Left colon (tissue), 2 donors: Measurements from ENCODE around the gene PARD6G. TPM values are rescaled to one million over a fixed set of nuclear protein-coding genes. Genes with fewer than 3 reads are reported as not detected.
"Not testable (repeated sequence)": the region's sequence is repeated elsewhere in the genome, so short reads cannot be mapped to it uniquely, and the experiment has no call there.

Source experiments
- ATAC-seq: fragments of 200-7000 bp; cut with Tn5 transposase; one replicate; pipeline ENCODE4 v1.9.1; 2020; ENCODE audit warnings: mild to moderate bottlenecking, moderate library complexity
- DNase-seq, 2 donors: peaks; one replicate each; pipeline ENCODE4 v3.0.0-alpha.2; 2020
- intact Hi-C, 2 donors: fragments of 100-400 bp; cut with DNase I in 1 of 2; cut with micrococcal nuclease in 1 of 2; formaldehyde crosslinking; loops; one replicate each; pipeline versions ENCODE4 v1.11.2 to v1.14.0; 2022; cut with DNase I, micrococcal nuclease
- long read RNA-seq: library from polyadenylated mRNA; unstranded; transcript quantifications from one replicate; pipeline ENCODE4 v2.0.0, GENCODE V29; 2021
- total RNA-seq, 2 donors: library from RNA; stranded (reverse); fragmentation: NEBNext Ultra II Directional; extraction: Animal tissue kit (Norgen Biotek cat#: 25700); gene quantifications; one replicate each; pipeline ENCODE4 v1.2.1, GENCODE V29; 2021
- donor health status: DM: no; HTN: no; CAD: no.
- donor health status: DM: yes; HTN: yes; CAD: no.

PARD6G gene, protein sequence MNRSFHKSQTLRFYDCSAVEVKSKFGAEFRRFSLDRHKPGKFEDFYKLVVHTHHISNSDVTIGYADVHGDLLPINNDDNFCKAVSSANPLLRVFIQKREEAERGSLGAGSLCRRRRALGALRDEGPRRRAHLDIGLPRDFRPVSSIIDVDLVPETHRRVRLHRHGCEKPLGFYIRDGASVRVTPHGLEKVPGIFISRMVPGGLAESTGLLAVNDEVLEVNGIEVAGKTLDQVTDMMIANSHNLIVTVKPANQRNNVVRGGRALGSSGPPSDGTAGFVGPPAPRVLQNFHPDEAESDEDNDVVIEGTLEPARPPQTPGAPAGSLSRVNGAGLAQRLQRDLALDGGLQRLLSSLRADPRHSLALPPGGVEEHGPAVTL
- total RNA-seq, result 1 to 10 TPM; 2.5 to 2.7 TPM
- long read RNA-seq, result 0 reads

DNA sequence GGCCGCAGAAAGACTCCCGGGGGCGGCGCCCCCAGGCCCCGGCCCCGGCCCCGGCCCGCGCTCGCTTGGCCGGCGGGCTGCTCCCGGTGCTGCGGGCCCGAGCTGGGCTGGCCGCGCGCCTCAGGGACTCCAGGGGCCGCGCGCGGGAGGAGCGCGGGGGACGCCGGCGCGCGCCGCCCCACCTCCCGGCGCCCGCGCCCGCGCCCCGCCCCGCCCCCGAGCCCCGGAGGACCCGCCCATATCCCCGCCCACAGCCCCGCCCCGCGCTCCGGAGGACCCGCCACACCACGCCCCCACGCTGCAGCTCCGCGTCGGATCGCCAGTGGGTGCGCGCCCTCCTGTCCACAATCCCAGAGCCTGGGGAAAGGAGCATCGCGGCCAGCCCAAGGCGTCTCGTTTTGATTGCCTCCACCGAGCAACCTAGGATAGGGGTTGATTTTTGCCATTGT, at the start of gene PARD6G:
Gene PARD6G, minus strand, starts transcription at position 122 of the 449 bp plus-strand sequence. CDS start 166 bp downstream, outside the sequence.
- DNase-seq (peak; percentile 74 to 85), ATAC-seq (peak; percentile 96)
- intact Hi-C loops, result no loop called here

DNA sequence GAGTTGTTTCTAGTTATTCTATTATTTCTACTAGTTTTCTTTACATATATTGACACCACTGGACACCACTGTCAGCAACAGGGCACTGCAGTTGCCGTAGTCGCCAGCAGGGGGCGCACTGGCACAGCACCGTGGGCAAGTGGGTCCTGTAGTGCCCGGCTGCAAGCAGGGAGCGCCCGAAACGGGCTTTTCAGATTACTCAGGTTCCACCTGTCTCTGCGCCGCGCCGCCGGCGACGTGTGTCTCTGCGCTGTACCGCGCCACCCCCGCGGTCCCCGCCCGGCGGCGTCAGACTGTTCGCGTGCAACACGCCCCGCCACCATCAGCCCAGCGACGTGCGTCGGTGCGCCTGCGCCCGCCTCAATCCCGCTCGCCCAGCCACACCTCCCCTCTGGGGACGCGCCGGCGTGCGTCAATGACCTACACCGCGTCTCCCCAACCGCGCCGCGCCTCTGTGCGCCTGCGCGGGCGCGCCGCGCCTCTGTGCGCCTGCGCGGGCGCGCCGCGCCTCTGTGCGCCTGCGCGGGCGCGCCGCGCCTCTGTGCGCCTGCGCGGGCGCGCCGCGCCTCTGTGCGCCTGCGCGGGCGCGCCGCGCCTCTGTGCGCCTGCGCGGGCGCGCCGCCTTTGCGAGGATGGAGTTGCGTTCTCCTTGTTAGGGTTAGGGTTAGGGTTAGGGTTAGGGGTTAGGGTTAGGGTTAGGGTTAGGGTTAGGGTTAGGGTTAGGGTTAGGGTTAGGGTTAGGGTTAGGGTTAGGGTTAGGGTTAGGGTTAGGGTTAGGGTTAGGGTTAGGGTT, 15.1 kb upstream of the PARD6G start:
- DNase-seq (peak in 1 of 2 donors; percentile 35), ATAC-seq (peak; percentile 64)
- intact Hi-C loops, result not testable (repeated sequence)

DNA sequence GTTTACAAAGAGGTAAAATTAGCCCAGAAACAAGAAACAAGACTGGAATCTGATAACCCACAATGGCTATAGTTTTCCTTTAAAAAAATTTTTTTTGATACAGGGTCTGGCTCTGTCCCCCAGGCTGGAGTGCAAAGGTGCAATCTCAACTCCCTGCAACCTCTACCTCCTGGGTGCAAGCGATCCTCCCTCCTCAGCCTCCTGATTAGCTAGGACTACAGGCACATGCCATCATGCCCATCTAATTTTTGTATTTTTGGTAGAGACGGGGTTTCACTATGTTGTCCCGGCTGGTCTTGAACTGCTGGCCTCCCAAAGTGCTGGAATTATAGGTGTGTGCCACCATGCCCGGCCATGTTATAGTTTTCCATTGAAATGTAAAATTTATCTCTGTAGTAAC, 12.3 kb upstream of the PARD6G start:
- ATAC-seq (no peak), DNase-seq (no peak)
- intact Hi-C loops, result no loop called here

DNA sequence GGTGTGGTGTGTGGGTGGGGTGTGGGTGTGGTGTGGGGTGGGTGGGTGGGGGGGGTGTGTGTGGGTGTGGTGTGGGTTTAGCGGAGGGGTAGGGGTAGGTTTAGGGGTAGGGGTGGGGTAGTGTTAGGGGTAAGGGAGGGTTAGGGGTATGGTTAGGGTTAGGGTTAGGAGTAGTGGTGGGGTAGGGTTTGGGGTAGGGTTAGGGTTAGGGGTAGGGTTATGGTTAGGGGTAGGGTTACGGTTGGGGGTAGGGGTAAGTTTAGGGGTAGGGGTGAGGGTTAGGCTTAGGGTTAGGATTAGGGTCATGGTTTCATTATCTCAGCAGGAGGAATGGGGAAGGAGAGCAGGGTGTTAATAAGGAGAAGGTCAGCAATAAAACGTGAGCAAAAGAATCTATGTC, 11.3 kb upstream of the PARD6G start:
- DNase-seq (no peak), ATAC-seq (peak; percentile 34)
- intact Hi-C loops, result no loop called here

DNA sequence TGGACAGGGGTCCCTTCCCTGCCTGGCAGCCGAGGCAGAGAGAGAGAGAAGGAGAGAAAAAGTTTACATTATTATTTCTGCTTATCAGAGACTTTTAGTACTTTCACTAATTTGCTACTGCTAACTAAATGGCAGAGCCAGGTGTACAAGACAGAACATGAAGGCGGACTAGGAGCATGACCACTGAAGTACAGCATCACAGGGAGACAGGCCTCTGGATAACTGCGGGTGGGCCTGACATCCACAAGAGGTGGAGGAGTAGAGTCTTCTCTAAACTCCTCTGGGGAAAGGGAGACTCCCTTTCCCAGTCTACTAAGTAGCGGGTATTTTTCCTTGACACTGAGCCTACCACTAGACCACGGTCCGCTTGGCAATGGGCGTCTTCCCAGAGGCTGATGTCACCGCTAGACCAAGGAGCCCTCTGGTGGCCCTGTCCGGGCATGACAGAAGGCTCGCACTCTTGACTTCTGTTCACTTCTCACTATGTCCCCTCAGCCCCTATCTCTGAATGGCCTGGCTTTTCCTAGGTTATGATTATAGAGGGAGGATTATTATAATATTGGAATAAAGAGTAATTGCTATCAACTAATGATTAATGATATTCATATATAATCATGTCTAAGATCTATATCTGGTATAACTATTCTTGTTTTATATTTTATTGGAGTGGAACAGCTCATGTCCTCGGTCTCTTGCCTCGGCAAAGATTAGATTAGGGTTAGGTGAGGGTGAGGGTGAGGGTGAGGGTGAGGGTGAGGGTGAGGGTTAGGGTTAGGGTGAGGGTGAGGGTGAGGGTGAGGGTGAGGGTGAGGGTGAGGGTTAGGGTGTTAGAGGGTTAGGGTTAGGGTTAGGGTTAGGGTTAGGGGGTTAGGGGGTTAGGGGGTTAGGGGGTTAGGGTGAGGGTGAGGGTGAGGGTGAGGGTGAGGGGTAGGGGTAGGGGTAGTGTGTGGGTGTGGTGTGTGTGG, 10.5 kb upstream of the PARD6G start:
- peak; percentile 48 to 77 for DNase-seq
- intact Hi-C loops, result not testable (repeated sequence)
- ATAC-seq, result peak; percentile 61

DNA sequence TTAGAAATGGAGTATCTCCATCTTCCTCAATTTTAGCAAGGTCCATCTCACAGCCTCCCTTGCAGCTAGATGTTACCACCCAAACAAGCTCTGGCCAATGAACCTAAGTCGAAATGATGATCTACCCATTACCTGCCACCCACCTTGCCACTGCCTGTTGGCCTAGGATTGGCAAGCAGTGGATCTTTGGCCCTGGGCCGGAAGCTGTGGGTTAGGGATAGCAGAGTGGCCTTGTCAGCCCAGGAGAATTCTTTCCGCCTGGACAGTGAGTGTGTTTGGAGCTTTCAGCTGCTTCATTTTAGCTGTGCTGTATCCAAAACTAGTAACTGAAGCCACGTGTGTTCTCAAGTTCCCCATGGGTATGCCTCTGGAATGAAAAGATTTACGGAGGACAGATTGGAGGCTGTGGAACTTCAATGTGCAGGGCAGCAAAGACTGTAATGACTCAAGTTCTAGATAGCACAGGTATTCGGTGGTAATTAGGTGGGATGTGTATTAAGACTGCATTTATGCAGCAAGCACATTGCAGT, 7.7 kb upstream of the PARD6G start:
- ATAC-seq (no peak), DNase-seq (no peak)
- intact Hi-C loops, result no loop called here

DNA sequence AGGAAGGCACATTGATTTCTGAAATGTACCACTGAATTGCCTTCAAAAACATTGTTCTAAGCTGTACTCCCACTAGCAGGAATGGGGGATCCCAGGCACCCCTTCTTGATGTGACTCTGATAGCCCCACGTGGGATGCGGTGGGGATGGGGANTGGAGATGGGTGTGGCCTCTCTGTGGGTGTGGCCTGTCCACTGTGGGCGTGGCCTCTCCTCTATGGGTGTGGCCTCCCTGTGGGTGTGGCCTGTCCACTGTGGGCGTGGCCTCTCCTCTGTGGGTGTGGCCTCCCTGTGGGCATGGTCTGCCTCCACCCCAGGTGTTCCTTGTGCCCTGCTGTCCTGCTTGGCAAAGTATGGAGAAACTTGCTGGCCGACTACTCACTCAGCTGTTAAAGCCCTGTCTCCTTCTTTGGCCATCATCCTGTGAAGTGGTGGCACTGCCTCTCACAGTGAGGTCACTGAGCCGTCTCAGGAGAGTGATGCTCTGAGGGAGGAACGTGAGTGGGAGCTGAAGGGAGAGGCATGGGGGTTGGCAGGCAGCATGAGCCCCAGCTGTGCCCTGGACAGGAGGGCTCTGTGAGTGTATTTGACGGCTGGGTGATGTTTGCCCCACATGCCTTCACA, 6.7 kb upstream of the PARD6G start:
- intact Hi-C loops, result no loop called here
- DNase-seq, result no peak

DNA sequence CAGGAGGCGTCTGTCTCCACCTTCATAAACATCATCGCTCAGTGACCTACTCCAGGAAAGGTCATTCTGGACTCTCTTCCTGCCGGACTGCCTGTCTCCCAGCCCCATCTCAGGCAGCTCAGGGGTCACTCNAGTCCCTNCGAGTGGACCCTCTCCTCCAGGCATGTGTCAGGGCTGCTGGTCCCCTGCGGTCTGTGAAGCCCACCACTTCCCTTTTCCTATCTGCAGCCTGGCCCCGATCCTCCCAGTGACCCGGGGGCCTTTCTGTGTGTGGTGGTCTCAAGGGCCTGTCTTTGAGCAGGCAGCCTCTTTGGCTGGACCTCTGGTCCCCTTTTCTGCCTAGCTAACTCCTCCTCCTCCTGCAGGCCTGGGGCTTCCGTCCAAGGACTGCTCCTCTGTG, 5.9 kb upstream of the PARD6G start:
- ATAC-seq (no peak), DNase-seq (no peak)
- intact Hi-C loops, result no loop called here

More for the DNA sequence above, 6.7 kb upstream of the PARD6G start:
- no peak for ATAC-seq

DNA sequence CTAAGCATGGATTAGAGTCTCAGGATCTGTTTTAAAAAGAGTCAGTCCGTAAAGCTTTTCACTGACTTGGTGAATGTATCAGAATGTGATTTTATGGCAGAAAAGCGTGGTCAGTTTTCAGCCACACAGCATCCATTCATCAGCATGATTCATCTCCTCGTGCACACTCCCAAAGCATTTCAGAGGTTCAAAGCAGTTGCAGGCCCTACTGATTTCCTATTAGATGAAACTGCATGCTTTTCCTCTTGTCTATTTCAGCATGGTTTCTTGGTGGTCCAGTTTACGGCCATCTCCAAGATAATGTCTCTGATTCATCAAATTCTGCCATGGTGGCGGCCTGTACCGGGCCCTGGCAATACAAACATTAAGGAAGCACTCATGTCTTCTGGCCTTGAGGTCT, 4.8 kb upstream of the PARD6G start:
- ATAC-seq (no peak), DNase-seq (no peak)
- intact Hi-C loops, result no loop called here

DNA sequence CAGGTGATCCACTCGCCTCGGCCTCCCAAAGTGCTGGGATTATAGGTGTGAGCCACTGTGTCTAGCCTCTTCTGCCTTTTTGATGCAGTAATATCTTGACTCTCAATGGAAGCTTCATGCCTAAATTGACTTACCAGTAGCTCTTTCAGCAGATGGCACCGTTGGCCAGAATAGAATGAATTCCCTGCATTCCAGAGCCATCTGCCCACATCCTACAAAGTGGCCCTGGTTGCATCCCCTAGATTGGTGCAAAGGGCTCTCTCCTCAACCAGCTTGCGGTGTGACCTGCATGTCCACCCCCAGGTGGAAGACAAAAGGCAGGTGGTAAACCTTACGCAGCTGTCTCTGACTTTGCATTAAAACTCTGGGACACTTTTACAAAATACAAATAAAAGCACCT, 4.4 kb upstream of the PARD6G start:
- ATAC-seq, result no peak
- DNase-seq, result no peak
- intact Hi-C loops, result no loop called here

DNA sequence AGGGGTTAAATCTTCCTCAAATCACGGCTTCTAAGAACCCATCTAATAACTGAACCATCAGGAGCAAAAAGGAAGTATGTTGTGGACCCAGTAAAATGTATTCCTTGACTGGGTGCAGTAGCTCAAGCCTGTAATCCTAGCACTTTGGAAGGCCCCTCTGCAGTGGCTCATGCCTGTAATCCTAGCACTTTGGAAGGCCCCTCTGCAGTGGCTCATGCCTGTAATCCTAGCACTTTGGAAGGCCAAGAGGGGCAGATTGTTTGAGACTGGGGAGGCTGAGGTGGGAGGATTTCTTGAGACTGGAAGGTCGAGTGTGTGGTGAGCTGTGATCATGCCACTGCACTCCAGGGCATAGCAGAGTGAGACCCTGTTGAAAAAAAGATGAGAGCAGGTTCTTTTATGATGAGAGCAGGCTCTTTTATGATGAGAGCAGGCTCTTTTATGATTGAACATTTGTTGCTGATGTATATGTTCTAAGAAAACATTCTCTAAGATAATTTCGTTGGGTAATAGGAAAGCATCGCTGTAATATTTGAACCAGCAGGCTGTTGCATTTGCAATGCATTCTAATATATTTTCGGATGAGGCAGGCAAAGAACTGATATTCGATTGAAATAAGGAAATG, 3.5 kb upstream of the PARD6G start:
- no peak for DNase-seq
- intact Hi-C loops, result no loop called here
- no peak for ATAC-seq

DNA sequence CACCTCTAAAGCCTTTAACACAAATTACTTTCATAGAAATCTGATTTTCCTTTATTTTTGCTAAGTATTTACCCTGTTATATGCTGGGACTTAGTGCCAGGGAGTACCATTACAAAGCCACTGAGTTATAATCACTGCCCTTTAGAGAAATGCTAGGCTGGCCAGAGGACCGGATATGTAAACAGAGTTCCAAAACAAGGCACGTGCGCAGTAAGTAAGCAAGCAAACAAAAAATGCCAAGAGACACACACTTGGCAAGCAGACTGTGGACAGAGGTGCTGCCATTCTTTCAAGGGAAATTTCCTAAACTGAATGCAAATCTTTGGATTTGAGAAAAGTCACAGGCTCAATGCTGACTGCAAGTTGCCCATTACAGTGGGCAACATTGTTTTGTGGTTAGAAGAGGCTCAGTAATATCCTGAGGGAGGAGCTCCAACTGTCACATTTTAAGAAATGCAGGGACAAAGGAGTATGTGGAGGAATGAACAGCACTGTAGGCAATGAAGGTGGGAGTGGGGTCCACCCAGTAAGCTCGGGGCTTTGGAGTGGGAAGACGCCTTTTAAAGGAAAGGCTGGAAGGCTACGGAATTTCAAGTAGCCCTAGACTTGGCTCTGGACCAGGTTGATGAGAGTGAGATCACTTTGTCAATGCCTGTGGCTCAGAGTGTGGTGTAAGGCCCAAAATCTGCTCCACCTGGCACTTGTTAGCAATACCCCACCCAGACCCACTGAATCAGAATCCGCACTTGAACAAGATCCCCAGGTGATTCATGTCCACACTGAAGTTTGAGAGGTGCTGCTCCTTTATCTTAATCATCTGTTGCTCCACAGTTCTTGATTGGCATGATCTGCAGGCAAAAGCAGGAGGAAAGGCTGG, 2.1 kb upstream of the PARD6G start:
- intact Hi-C loops, result no loop called here
- DNase-seq, result no peak
- no peak for ATAC-seq

DNA sequence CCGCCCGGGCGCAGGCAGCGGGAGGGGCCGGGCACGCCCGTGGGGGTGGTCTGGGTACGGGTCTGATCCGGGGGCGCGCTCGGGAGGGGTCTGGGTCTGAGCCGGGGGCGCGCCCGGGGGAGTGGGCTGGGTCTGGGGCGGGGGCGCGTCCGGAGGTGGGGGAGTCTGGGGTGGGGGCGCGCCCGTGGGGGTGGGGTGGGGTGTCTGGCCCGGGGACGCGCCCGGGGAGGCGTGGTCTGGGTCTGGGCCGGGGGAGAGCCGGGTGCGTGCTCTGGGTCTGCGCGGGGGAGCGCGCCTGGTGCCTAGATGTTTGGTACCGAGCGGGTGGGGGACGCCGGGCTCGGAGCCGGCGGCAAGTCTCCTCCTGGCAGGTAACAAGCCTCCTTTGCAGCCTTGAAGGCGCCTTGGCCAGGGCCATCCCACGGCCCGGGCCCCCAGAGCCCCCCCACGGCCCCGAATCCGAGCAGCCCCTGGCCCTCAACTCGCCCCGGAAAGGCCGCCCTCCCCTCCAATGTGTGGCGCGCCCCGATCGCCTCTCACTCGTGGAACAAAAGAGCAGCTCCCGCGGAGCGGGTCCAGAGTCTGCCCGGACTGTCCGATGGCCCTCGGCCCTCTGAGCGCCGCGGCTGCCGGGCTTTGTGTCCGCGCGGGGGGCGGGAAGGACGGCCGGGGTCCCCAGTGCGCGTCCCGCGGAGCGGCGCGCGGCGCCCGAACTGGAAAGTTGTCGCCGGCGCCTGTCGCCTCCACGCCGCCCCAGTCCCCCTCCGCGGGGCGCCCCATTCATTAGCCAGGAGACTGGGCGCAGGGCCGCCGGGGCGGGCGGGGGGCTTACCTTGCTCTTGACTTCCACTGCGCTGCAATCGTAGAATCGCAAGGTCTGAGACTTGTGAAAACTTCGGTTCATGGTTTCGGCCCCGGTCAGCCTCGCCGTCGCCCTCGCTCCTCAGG, 595 bp downstream of the PARD6G start:
- ATAC-seq (peak; percentile 23), DNase-seq (peak in 1 of 2 donors; percentile 30)
- intact Hi-C loops, result no loop called here

DNA sequence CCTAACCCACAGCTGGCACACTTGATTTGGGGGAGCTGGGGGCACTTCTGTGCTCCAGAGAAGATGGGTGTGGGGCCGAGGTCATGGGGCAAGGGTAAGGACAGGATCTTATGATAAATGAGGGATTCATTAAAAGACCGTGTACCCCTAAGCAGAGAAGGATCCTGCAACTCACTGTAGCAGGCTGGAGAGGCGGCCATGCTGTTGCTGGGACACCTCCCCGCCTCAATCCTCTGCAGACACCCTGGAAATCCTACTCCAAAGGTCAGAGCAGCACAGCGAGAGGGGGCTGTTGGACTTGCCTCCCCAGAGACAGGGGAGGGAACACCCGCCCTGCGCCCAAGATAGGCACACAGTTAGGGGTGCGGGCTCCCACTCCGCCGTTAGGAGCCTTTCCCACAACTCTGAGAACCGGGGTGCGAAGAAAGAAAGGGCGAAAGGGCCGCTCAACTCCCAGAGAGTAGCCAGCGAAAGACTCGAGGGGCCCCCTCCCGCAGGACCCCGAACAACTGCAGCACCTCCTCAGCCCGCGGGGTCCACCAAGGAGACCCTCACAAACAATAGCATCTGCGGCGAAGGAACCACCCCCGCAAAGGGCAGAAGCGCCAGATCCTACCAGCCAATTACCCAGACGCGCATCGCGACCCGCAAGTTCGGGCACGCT, 1.4 kb downstream of the PARD6G start:
- ATAC-seq (no peak), DNase-seq (no peak)
- intact Hi-C loops, result no loop called here

DNA sequence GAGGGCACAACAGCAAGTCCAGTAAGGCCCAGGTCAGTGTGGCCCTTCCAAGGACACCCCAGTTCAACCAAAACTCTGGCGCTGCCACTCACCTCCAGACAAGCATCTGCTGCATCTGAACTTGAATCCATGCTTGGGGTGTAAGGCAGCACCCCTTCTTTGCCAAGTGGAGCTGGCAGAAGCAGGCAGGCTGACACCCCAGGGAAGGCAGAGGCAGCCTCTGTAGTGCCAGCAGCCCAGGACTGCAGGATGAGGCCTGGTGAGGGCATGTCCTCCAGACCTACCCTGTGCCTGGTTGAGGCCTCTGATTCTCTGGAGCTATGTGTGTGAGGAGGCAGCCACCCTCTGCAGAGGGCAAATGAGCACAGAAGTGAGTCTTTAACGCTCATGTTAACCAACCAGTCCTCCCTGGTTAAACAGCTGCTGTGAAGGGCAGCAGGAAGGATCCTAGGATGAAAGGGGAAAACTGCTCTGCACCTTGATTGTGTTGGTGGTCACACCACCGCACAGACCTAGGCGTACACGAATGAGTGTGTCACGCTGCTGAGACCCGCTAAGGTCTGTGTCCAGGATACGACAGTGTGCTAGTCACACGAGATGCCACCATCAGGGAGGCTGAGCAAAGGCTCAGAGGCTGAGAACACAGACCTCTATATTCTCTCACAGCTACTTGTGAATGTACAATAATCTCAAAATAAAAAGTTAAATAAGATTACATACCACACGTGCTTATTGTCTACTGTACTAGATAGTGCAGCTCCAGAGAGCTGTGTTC, 2.2 kb downstream of the PARD6G start:
- ATAC-seq (no peak), DNase-seq (no peak)
- intact Hi-C loops, result no loop called here
